ENCODE measurements around the gene CFL2.

DNA sequence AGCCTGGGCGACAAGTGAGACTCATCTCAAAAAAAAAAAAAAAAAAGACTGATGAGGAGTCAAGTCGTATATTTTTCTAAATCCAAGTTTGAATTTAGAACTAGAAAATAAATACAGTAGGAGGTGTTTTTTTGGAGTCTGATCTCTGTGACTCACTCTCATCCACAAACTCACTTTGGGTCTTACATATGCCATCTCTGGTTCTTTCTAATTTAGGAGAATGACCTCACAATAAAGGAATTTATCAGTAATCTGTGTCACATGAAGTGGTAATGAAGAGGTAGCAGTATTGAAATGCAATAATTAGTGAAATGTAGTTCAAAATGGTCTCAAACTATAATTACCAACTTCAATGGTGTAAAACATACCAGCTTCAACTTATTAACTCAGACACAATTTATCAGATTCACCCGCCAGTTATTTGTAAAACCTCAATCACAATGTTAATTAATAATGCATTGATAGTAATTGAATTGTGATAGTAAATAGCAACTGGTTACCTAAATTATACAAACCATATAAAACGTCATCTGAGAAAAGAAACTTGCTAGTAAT, 4.4 kb upstream of the CFL2 start:
- TF ChIP-seq POLR2A (IDR thresholded peaks at IDR 0.05; ENCODE audit: low read length) (no peak), GATA1 (IDR thresholded peaks at IDR 0.05; ENCODE audit: low read depth, low read length) (no peak)

All from erythroblast (primary cell).